NCI-H774 (cell line): Measurements from ENCODE around the gene MTMR11.
"Not testable (repeated sequence)": the region's sequence is repeated elsewhere in the genome, so short reads cannot be mapped to it uniquely, and the experiment has no call there.

Source experiments
- DNase-seq: peaks from one replicate; lab custom pipeline; 2025; lab: John Stamatoyannopoulos, UW

Gene MTMR11

DNA sequence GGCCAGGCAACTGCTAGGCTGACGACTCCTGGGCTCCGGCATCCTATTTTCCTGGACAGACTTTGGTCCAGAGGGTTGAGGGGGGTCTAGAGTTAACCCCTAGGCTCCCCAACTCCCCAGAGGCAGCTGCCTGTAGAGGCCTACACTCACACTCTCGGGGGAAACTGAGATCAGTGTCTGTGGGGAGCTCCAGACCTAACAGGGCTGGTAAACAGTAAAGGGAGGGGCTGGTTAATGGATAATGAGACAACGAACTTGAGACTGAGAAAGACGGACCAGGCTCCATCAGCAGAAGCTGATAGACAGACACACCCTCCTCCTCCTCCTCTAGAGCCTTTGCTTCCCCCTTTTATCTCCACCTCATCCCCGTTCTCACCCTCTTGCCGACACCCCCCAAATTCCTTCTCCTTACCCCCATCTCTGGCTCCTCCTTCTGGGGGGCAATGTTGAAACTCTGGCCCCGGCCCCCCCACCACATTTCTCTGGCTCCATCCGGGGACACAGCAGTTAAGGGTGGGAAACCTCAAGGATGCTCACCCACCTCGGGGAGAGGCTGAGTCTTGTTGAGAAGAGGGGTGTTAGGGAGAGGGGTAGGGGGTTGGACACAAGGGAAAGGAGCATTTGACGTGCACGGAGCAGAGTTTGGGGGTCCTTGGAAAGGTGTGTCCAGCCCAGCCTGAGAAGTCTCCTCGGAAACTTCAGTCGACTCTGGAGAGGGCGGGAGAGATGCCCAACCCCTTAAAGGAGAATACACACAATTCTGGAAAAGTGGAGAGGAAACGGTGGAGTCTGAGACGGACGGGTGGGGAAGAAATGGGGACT, at the start of gene MTMR11:
Gene MTMR11 (minus strand): TSS at position 710 of the 822 bp plus-strand sequence. CDS start 232 bp downstream, at position 478.
- DNase-seq = no peak

- no peak for DNase-seq
These were observed 43.4 kb upstream of the MTMR11 start for GRCh38 chr1:149979972-149980540.

GRCh38 chr1:149979245-149979971, 42.7 kb upstream of the MTMR11 start:
- no peak for DNase-seq

DNA sequence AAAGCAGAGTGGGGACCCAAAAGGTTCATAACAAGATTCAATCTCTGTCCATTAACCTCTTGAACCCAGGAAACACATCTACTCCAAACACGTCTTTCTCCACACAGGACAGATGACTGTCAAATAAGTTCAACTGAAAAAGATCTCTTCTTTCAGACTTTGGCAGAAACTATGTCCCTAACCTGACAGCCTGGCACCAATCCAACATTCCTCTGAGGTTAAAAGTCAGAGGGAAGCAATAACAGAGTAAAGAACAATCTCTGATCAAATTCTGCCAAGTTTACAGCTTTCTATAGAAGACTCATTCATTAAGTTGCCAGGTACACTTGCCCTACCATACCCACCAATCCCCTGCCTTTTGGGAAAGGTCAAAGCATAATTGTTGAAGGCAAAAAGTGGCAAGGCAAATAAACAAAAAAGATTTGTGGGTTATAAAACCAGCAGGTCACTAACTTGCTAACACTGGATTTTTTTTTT, 41.9 kb upstream of the MTMR11 start:
- no peak for DNase-seq

- peak; percentile 1 for DNase-seq
These were observed 40.7 kb upstream of the MTMR11 start for GRCh38 chr1:149977345-149977744.

DNA sequence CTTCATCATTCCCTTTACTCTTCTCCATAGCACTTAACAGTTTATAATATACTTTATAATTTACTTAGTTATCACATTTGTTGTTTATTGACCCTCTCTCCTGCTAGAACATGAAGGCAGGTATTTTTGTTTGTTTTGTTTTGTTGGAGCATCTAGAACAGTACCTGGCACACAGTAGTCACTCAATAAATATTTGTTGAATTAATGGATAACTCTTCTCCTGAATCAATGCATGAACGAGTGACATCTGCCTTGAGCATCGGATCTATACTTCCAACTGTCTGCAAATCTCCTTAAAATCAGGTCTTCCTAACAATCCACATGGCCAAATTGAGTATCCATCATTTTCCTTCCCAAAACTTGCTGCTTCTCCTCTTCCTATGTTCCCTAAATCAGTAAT, 35.9 kb upstream of the MTMR11 start:
- DNase-seq = no peak

DNA sequence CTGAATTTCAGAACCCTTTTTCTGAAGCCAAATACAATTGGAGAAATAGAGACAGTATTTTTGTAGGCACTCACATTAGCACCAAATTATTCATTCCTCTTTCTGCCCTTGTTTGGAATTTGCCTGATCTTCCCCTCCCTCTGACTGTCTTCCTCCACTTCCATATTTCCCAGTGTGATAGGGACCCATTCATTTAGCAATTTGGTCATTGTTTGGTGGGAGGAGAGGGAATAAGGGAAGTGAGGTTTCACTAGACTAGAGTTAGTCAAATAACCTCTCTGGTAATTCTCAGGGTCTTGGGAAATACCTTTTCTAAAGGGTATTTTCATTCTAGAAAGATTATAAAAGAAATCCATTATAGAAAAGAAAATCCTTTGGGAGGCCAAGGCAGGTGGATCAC, 31.0 kb upstream of the MTMR11 start:
- no peak for DNase-seq

GRCh38 chr1:149967041-149967440, 30.4 kb upstream of the MTMR11 start:
- no peak for DNase-seq

DNA sequence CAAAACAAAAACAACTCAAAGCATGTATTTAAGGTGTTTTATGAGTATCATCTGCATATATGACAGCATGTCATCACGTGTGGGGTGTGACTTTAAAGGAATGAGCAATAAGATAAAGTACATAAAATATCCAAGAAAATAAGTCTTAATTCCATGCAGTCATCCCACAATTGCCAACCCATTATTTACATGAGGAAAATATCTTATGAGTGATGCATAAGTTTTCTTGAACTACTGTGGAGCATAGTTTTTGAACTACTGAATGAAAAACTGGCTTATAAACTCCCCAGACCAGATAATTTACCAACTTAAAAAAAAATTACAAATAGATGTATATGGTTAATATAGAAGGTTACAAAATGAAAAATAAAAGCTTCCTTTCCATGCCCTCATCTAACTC, 29.7 kb upstream of the MTMR11 start:
- no peak for DNase-seq

- DNase-seq = no peak
These were observed 28.8 kb upstream of the MTMR11 start for GRCh38 chr1:149965440-149965839.

GRCh38 chr1:149963358-149963757, 26.7 kb upstream of the MTMR11 start:
- no peak for DNase-seq

DNA sequence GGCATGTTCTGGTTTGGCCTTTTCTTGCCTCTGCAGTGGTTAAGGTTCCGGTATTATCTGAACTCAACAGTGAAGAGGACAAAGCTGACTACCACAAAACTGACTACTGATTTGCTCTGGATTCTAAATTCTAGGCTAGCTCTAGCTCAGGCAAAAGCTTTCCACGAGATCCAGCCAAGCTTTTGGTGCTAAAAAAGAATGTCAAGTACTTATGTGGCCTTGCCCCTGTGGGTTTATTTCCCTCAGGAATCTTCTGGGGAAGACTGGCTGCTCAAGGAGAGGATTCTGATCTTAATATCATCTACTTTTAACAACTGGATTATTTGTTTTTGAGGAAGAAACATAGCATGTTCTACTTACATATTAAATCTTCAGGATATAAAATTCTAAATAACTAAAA, 26.1 kb upstream of the MTMR11 start:
- DNase-seq = no peak

GRCh38 chr1:149962039-149962647, 25.5 kb upstream of the MTMR11 start:
- DNase-seq = peak; percentile 63

GRCh38 chr1:149957548-149957947, 20.9 kb upstream of the MTMR11 start:
- DNase-seq = not testable (repeated sequence)

DNA sequence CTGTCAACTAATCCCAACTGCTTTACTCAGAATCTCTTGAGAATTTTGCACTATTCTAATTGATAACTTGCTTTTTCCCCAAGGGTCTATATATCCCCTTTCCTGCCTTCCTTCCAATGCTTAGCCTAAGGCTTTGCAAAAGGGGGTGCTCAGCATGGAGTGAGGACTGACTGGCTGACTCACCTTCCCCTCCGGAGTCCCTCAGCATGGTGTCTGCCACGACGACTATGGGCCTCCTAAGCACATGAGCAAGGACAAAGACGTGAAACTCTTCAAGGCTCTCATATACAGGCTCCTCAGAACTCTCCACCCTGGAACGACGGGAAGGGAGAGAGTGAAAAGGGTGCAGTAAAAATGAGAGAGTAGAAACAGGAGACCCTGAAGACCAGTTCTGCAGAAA, 13.2 kb upstream of the MTMR11 start:
- DNase-seq = no peak

- no peak for DNase-seq
These were observed 8.5 kb upstream of the MTMR11 start for GRCh38 chr1:149945206-149945605.

- DNase-seq = no peak
These were observed 6.2 kb upstream of the MTMR11 start for GRCh38 chr1:149942885-149943284.

DNA sequence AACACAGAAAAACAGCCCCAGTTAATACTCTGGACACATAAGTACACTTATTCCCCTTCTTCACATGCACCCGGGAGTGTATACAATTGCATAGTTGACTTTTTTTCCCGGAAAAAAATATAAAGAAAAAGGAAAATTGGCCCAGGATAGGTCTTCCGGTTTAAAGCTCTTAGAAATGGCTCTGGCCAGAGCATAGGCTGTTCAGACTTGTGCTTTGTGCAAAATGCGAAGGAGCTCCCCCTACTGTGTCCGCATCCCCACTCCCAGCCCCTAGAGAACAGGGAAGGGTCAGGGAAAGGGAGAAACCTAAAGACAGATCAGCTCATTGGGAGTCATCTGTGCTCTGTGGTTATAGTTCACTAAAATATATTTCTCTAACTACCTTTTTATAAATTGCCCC, 5.5 kb upstream of the MTMR11 start:
- DNase-seq = no peak

DNA sequence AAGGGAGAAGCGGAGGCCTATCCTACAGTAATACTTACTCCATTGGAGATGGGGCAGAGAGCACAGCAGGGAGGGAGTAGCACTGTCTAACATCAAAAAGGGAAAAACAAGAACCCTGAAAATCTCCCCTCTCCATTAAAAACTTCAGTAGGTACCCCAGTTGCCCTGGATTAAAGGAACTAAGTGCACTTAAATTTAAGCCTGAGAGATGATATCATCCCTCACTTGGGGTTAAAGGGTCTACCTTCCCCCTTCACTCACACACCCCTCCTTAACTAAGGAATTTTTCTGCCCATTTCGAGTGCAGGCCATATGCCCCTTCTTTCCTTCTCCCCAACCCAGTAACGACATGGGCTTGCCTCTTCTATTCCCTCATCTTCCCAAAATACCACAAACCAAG, 3.7 kb upstream of the MTMR11 start:
- no peak for DNase-seq

DNA sequence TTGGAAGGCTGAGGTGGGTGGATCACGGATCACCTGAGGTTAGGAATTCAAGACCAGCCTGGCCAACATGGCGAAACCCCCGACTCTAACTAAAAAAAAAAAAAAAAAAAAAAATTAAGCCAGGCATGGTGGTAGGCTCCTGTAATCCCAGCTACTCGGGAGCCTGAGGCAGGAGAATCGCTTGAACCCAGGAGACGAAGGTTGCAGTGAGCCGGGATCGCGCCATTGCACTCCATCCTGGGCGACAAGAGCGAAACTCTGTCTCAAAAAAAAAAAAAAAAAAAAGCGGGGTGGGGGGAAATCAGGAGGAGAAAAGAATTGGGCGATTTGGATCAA, 2.0 kb upstream of the MTMR11 start:
- not testable (repeated sequence) for DNase-seq

- no peak for DNase-seq
These were observed 1.1 kb upstream of the MTMR11 start for GRCh38 chr1:149937759-149938158.

DNA sequence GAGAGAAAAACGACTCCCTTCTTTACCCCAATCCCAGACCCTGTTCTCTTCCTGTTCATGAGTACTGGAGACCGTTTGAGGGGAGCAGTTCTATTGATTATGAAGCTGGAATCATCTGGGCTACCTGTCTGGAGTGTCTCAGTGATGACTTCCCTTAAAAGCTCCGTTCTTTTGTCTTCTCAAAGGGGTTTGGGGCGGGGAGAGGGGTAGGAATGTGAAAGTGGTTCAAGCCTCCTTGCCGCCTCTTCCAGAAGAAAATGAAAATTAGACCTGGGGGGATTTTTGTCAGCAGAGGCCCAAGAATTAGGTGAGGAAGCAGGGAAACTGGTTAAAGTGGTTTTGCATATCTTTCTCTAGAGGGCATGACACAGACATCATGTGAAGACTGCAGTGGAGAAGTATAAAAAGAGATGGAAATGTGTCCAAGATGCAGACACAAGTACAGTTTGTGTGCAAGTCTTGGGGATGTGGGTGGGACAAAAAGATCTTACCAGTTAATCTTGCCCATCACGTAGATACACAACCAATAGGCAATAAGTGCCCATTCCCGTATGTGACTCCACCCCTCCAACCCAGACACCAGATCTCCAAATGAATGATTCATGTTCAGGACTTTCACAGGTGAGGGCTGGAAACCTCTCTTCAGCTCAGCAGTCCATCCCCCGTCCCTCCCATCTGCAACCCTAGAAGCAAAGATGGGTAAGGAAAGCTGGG, 470 bp upstream of the MTMR11 start:
- DNase-seq = no peak
